ENCODE results near the gene CDH13.

Gene CDH13

DNA sequence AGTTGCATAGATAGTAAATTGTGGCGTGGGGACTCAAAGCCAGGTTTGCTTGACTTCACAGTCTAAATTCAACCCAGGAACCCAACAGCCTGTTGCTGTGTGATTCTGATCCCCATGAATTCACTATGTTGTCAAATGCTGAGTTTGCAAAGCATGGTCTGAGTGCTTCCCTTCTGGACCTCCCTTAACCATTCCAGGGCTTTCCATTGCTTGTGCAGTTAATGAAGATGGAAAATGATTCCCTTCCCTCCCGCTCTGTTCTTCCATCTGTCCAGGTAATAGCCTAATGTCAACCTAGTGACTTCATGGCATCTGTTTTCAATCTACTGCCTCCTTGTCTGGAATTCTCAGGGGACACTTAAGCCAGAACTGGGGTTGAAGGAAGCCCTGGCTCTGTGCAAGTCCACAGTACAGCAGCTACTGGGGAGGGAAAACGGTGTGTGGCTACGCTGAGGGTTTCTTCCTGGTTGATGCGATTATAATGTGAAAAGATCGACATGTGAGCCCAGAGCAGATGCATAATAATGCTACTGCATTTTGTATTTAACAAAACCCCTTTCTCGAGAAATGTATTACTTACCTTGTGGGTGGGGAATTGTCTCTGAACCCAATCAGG lies 206.7 kb downstream of the CDH13 start:
- ATAC-seq (ENCODE audit: insufficient read depth, low read depth) = no peak
- Histone ChIP-seq H3K27ac (ENCODE audit: low read length) (no peak overlapping the region), H3K36me3 (ENCODE audit: insufficient read depth, low read length) (no peaks in the 10 kb centered on the region), H3K27me3 (ENCODE audit: insufficient read depth, low read length, poor library complexity) (peaks cover 4% of the 10 kb centered on the region), H3K9ac (ENCODE audit: low read depth, low read length) (no peak overlapping the region), H3K79me2 (ENCODE audit: insufficient read depth, low read length) (no peaks in the 10 kb centered on the region), H2AFZ (ENCODE audit: low read depth, low read length) (no peak overlapping the region), H3K4me1 (ENCODE audit: insufficient read depth, low read length) (no peaks in the 10 kb centered on the region), H4K20me1 (ENCODE audit: insufficient read depth, low read length) (no peaks in the 10 kb centered on the region), H3K4me3 (ENCODE audit: low read depth in 1 of 2, low read length in 2 of 2) (no peak overlapping the region), H3K4me2 (ENCODE audit: insufficient read depth, low read length) (no peak overlapping the region), H3K9me3 (ENCODE audit: insufficient read depth, low read length, severe bottlenecking) (no peaks in the 10 kb centered on the region)
- TF ChIP-seq CTCF (IDR thresholded peaks at IDR 0.05; ENCODE audit: borderline replicate concordance, extremely low read depth, low read length, poor library complexity, severe bottlenecking) = no peak
- no peak for TF ChIP-seq EZH2 (IDR thresholded peaks at IDR 0.05; ENCODE audit: borderline replicate concordance, low read depth, low read length, severe bottlenecking)
- DNase-seq = no peak

DNA sequence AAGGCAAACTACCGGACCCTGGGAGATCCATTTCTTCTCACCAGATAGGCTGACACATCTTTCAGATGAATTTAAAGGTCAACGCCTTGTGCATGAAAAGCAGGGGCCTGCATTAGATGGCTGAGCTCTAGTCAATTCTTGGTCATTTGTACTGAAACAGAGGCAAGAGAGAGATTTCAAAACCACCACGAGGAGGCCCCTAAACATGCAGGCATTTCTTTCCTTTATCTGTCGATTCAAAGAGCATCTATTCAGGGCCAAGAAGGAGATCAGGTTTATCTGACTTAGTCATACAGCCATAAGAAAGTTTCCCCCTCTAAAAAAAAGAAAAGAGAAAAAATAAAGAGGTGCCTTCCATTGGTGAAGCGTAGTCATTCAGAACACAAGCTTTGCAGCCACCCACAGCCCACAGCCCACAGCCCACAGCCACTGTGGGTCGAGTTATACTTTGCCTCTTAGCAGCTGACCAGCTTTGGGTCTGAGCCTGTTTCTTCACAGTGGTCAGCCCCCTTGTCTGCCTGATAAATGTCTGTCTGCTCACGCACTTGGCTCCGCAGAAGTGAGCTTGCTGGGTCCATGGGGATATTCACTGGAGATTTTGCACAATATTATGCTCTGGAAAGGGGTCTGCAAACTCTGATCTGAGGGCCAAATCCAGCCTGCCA lies 207.5 kb downstream of the CDH13 start:
- Histone ChIP-seq H3K4me2 (ENCODE audit: insufficient read depth, low read length) (no peak overlapping the region), H3K79me2 (ENCODE audit: insufficient read depth, low read length) (no peaks in the 10 kb centered on the region), H3K4me1 (ENCODE audit: insufficient read depth, low read length) (no peaks in the 10 kb centered on the region), H4K20me1 (ENCODE audit: insufficient read depth, low read length) (no peaks in the 10 kb centered on the region), H3K4me3 (ENCODE audit: low read depth in 1 of 2, low read length in 2 of 2) (no peak overlapping the region), H3K9me3 (ENCODE audit: insufficient read depth, low read length, severe bottlenecking) (no peaks in the 10 kb centered on the region), H2AFZ (ENCODE audit: low read depth, low read length) (no peak overlapping the region), H3K27ac (ENCODE audit: low read length) (no peak overlapping the region), H3K36me3 (ENCODE audit: insufficient read depth, low read length) (no peaks in the 10 kb centered on the region), H3K27me3 (ENCODE audit: insufficient read depth, low read length, poor library complexity) (peaks cover 4% of the 10 kb centered on the region), H3K9ac (ENCODE audit: low read depth, low read length) (no peak overlapping the region)
- no peak for DNase-seq
- TF ChIP-seq EZH2 (IDR thresholded peaks at IDR 0.05; ENCODE audit: borderline replicate concordance, low read depth, low read length, severe bottlenecking) (no peak), CTCF (IDR thresholded peaks at IDR 0.05; ENCODE audit: borderline replicate concordance, extremely low read depth, low read length, poor library complexity, severe bottlenecking) (no peak)
- ATAC-seq (ENCODE audit: insufficient read depth, low read depth) = no peak

GRCh38 chr16:82835487-82836155 lies 208.9 kb downstream of the CDH13 start:
- no peak overlapping the region for H3K4me3 ChIP-seq (ENCODE audit: low read depth in 1 of 2, low read length in 2 of 2)
- no peaks in the 10 kb centered on the region for H3K79me2 ChIP-seq (ENCODE audit: insufficient read depth, low read length)
- ATAC-seq (ENCODE audit: insufficient read depth, low read depth) = no peak
- no peaks in the 10 kb centered on the region for H3K36me3 ChIP-seq (ENCODE audit: insufficient read depth, low read length)
- H3K27me3 ChIP-seq (ENCODE audit: insufficient read depth, low read length, poor library complexity) = peaks cover 4% of the 10 kb centered on the region
- no peak for DNase-seq
- no peak overlapping the region for H3K4me2 ChIP-seq (ENCODE audit: insufficient read depth, low read length)
- no peaks in the 10 kb centered on the region for H3K4me1 ChIP-seq (ENCODE audit: insufficient read depth, low read length)
- TF ChIP-seq CTCF (IDR thresholded peaks at IDR 0.05; ENCODE audit: borderline replicate concordance, extremely low read depth, low read length, poor library complexity, severe bottlenecking) = no peak
- no peak for TF ChIP-seq EZH2 (IDR thresholded peaks at IDR 0.05; ENCODE audit: borderline replicate concordance, low read depth, low read length, severe bottlenecking)
- no peak overlapping the region for H2AFZ ChIP-seq (ENCODE audit: low read depth, low read length)
- no peak overlapping the region for H3K27ac ChIP-seq (ENCODE audit: low read length)
- no peak overlapping the region for H3K9ac ChIP-seq (ENCODE audit: low read depth, low read length)
- H3K9me3 ChIP-seq (ENCODE audit: insufficient read depth, low read length, severe bottlenecking) = no peaks in the 10 kb centered on the region
- H4K20me1 ChIP-seq (ENCODE audit: insufficient read depth, low read length) = no peaks in the 10 kb centered on the region
